Neural cell (in vitro differentiated cells): ENCODE results near the gene SLC12A8. TPM values are rescaled to one million over a fixed set of nuclear protein-coding genes. Genes with fewer than 3 reads are reported as not detected.

ENCODE experiments used
- H2AFZ ChIP-seq: fragments of 200-600, 300-800 bp; sonication (generic), shearing (Covaris generic); 2 replicates; pipeline ENCODE4 v1.6.0; 2014; ENCODE audit warnings: low read depth, mild to moderate bottlenecking, antibody characterized with exemption, low read length, moderate library complexity
- H3F3A ChIP-seq: fragments of 200-600 bp; shearing (Covaris generic); 2 replicates; pipeline ENCODE4 v1.6.1; 2016; ENCODE audit warnings: mild to moderate bottlenecking, moderate library complexity, mixed read lengths, antibody characterized with exemption, low read length; ENCODE audit not compliant: insufficient read depth, poor library complexity, severe bottlenecking
- H3K27ac ChIP-seq: fragments of 200-600, 300-800 bp; sonication (generic), shearing (Covaris generic); 2 replicates; pipeline ENCODE4 v1.5.1; 2014; ENCODE audit warnings: mild to moderate bottlenecking, low read length, moderate library complexity
- H3K27me3 ChIP-seq: fragments of 300-800, 200-600 bp; sonication (generic), shearing (Covaris generic); 2 replicates; pipeline ENCODE4 v1.6.0; 2014; ENCODE audit warnings: mild to moderate bottlenecking, low read depth, low read length, moderate library complexity; ENCODE audit not compliant: insufficient read depth
- H3K36me3 ChIP-seq: fragments of 300-800, 200-600 bp; sonication (generic), shearing (Covaris generic); 2 replicates; pipeline ENCODE4 v1.5.1; 2014; ENCODE audit warnings: mild to moderate bottlenecking, antibody characterized with exemption, low read length, moderate library complexity; ENCODE audit not compliant: insufficient read depth
- H3K4me2 ChIP-seq: fragments of 300-800, 200-600 bp; sonication (generic), shearing (Covaris generic); 2 replicates; pipeline ENCODE4 v1.6.0; 2014; ENCODE audit warnings: mild to moderate bottlenecking, low read length
- H3K4me3 ChIP-seq: fragments of 300-800, 200-600 bp; sonication (generic), shearing (Covaris generic); 2 replicates; pipeline ENCODE4 v1.5.1; 2014; ENCODE audit warnings: mild to moderate bottlenecking, low read length, moderate library complexity
- H3K79me2 ChIP-seq: fragments of 200-600 bp; shearing (Covaris generic); replicated peaks from 2 replicates; pipeline ENCODE4 v1.6.0; 2014; ENCODE audit warnings: mild to moderate bottlenecking, low read length, moderate library complexity; ENCODE audit not compliant: insufficient read depth
- H3K9ac ChIP-seq: fragments of 300-800, 200-600 bp; sonication (generic), shearing (Covaris generic); 2 replicates; pipeline ENCODE4 v1.6.1; 2016; ENCODE audit warnings: mild to moderate bottlenecking, low read length, mixed read lengths
- H3K9me2 ChIP-seq: fragments of 200-600 bp; shearing (Covaris generic); 2 replicates; pipeline ENCODE4 v1.6.1; 2016; ENCODE audit warnings: mild to moderate bottlenecking, low read length, mixed read lengths; ENCODE audit not compliant: insufficient read depth
- H3K9me3 ChIP-seq: fragments of 200-600, 300-800 bp; sonication (generic), shearing (Covaris generic); 2 replicates; pipeline ENCODE4 v1.6.1; 2016; ENCODE audit warnings: mild to moderate bottlenecking, mixed run types, low read length, moderate library complexity, mixed read lengths
- H4K20me1 ChIP-seq: fragments of 200-600 bp; shearing (Covaris generic); 2 replicates; pipeline ENCODE4 v1.6.1; 2016; ENCODE audit warnings: mild to moderate bottlenecking, mixed run types; ENCODE audit not compliant: insufficient read depth
- EP300 ChIP-seq: fragments of 450-650 bp; conservative IDR thresholded peaks from 2 replicates; pipeline ENCODE4 v1.6.1; 2014; ENCODE audit warnings: antibody characterized with exemption, mild to moderate bottlenecking, moderate library complexity; ENCODE audit not compliant: poor library complexity, severe bottlenecking
- EZH2 ChIP-seq: fragments of 200-600, 300-800 bp; shearing (Covaris generic), sonication (generic); IDR thresholded peaks from 2 replicates; pipeline ENCODE4 v1.6.1; 2014; ENCODE audit warnings: antibody characterized with exemption, low read length, borderline replicate concordance, mild to moderate bottlenecking; ENCODE audit not compliant: insufficient read depth, poor library complexity, severe bottlenecking
- MXI1 ChIP-seq: fragments of 450-650 bp; conservative IDR thresholded peaks from 2 replicates; pipeline ENCODE4 v1.6.1; 2014; ENCODE audit warnings: antibody characterized with exemption, mild to moderate bottlenecking; ENCODE audit not compliant: poor library complexity, severe bottlenecking
- POLR2AphosphoS5 ChIP-seq: IDR thresholded peaks from 2 replicates; pipeline ENCODE4 v1.6.1; 2012
- RAD21 ChIP-seq: fragments of 450-650 bp; conservative IDR thresholded peaks from 2 replicates; pipeline ENCODE4 v1.6.1; 2014; ENCODE audit warnings: antibody characterized with exemption, mild to moderate bottlenecking, moderate library complexity
- SMC3 ChIP-seq: fragments of 450-650 bp; conservative IDR thresholded peaks from 2 replicates; pipeline ENCODE4 v1.6.1; 2014; ENCODE audit warnings: antibody characterized with exemption, mild to moderate bottlenecking, moderate library complexity; ENCODE audit not compliant: poor library complexity
- TAF1 ChIP-seq: IDR thresholded peaks from 2 replicates; pipeline ENCODE4 v1.6.1; 2012; ENCODE audit warnings: low read depth
- polyA plus RNA-seq: library from polyadenylated mRNA; depleted of rRNA; stranded (reverse); fragments of >200 nt; gene quantifications from 2 replicates; pipeline ENCODE4 v1.2.3, GENCODE V29; 2014
- TF ChIP-seq, protein P1 (sequence below): fragments of 450-650 bp; IDR thresholded peaks from 2 replicates; pipeline ENCODE4 v1.5.1; 2014; ENCODE audit warnings: antibody characterized with exemption, mild to moderate bottlenecking, moderate library complexity; ENCODE audit not compliant: poor library complexity, severe bottlenecking
- TF ChIP-seq, protein P2 (sequence below): IDR thresholded peaks from 2 replicates; pipeline ENCODE4 v1.6.1; 2012; ENCODE audit warnings: borderline replicate concordance

The SLC12A8 gene
- polyA plus RNA-seq, 1 donor from 2014 or later: 4.6 TPM

- no peak overlapping the region for H3K4me2 ChIP-seq
- TF ChIP-seq EP300: no peak
- no peak for TF ChIP-seq TAF1
- TF ChIP-seq, protein P1, sequence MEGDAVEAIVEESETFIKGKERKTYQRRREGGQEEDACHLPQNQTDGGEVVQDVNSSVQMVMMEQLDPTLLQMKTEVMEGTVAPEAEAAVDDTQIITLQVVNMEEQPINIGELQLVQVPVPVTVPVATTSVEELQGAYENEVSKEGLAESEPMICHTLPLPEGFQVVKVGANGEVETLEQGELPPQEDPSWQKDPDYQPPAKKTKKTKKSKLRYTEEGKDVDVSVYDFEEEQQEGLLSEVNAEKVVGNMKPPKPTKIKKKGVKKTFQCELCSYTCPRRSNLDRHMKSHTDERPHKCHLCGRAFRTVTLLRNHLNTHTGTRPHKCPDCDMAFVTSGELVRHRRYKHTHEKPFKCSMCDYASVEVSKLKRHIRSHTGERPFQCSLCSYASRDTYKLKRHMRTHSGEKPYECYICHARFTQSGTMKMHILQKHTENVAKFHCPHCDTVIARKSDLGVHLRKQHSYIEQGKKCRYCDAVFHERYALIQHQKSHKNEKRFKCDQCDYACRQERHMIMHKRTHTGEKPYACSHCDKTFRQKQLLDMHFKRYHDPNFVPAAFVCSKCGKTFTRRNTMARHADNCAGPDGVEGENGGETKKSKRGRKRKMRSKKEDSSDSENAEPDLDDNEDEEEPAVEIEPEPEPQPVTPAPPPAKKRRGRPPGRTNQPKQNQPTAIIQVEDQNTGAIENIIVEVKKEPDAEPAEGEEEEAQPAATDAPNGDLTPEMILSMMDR: no peak
- TF ChIP-seq, protein P2, sequence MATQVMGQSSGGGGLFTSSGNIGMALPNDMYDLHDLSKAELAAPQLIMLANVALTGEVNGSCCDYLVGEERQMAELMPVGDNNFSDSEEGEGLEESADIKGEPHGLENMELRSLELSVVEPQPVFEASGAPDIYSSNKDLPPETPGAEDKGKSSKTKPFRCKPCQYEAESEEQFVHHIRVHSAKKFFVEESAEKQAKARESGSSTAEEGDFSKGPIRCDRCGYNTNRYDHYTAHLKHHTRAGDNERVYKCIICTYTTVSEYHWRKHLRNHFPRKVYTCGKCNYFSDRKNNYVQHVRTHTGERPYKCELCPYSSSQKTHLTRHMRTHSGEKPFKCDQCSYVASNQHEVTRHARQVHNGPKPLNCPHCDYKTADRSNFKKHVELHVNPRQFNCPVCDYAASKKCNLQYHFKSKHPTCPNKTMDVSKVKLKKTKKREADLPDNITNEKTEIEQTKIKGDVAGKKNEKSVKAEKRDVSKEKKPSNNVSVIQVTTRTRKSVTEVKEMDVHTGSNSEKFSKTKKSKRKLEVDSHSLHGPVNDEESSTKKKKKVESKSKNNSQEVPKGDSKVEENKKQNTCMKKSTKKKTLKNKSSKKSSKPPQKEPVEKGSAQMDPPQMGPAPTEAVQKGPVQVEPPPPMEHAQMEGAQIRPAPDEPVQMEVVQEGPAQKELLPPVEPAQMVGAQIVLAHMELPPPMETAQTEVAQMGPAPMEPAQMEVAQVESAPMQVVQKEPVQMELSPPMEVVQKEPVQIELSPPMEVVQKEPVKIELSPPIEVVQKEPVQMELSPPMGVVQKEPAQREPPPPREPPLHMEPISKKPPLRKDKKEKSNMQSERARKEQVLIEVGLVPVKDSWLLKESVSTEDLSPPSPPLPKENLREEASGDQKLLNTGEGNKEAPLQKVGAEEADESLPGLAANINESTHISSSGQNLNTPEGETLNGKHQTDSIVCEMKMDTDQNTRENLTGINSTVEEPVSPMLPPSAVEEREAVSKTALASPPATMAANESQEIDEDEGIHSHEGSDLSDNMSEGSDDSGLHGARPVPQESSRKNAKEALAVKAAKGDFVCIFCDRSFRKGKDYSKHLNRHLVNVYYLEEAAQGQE: no peak
- TF ChIP-seq SMC3: no peak
- no peak for TF ChIP-seq MXI1
- TF ChIP-seq POLR2AphosphoS5: no peak
- TF ChIP-seq RAD21: no peak
- TF ChIP-seq EZH2: no peak
Measured at GRCh38 chr3:125146626-125147490, 65.7 kb downstream of the SLC12A8 start.

DNA sequence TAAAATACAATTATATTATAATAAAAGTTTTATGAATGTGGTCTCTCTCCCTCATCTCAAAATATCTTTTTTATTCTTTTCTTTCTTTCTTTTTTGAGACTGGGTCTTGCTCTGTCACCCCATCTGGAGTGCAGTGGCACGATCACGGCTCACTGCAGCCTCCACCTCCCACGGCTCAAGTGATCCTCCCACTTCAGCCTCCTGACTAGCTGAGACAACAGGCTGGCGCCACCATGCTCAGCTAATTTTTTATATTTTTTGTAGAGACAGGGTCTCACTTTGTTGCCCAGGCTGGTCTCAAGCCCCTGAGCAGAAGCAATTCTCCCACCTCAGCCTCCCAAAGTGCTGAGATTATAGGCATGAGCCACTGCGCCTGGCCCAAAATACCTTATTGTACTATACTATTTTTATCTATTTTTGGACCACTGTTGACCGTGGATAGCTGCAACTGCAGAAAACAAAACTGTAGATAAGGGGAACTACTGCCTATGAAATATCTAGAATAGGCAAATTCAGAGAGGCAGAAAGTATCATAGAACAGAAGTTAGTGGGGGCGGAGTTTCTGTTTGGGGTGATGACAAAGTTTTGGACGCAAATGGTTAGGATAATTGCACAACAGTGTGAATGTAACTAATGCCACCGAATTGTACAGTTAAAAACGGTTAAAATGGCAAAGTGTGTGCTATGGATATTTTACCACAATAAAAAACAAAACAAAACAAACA, 66.6 kb downstream of the SLC12A8 start:
- Histone ChIP-seq H3K9me3 (no peaks in the 10 kb centered on the region), H3K27ac (no peak overlapping the region)

More at GRCh38 chr3:125146626-125147490, 65.7 kb downstream of the SLC12A8 start:
- Histone ChIP-seq H3K36me3 (no peaks in the 10 kb centered on the region), H3K27me3 (peaks cover 10% of the 10 kb centered on the region), H3K9me3 (no peaks in the 10 kb centered on the region), H3K9me2 (no peaks in the 10 kb centered on the region), H3K9ac (no peak overlapping the region), H3K79me2 (no peaks in the 10 kb centered on the region), H3F3A (no peaks in the 10 kb centered on the region), H4K20me1 (no peaks in the 10 kb centered on the region), H2AFZ (no peak overlapping the region), H3K27ac (no peak overlapping the region), H3K4me3 (no peak overlapping the region)

More for the DNA sequence above, 66.6 kb downstream of the SLC12A8 start:
- H3K4me2 ChIP-seq: no peak overlapping the region
- no peaks in the 10 kb centered on the region for H3F3A ChIP-seq
- H3K9ac ChIP-seq: no peak overlapping the region
- H3K9me2 ChIP-seq: no peaks in the 10 kb centered on the region
- no peak overlapping the region for H3K4me3 ChIP-seq
- H3K79me2 ChIP-seq: no peaks in the 10 kb centered on the region
- no peak overlapping the region for H2AFZ ChIP-seq
- H3K36me3 ChIP-seq: no peaks in the 10 kb centered on the region
- no peaks in the 10 kb centered on the region for H4K20me1 ChIP-seq
- TF ChIP-seq EZH2: no peak
- TF ChIP-seq POLR2AphosphoS5: no peak
- no peak for TF ChIP-seq SMC3
- TF ChIP-seq EP300: no peak
- TF ChIP-seq, protein P1: no peak
- no peak for TF ChIP-seq RAD21
- no peak for TF ChIP-seq TAF1
- H3K27me3 ChIP-seq: peaks cover 11% of the 10 kb centered on the region
